Measurements from ENCODE around the gene CDK14.

CDK14 gene

DNA sequence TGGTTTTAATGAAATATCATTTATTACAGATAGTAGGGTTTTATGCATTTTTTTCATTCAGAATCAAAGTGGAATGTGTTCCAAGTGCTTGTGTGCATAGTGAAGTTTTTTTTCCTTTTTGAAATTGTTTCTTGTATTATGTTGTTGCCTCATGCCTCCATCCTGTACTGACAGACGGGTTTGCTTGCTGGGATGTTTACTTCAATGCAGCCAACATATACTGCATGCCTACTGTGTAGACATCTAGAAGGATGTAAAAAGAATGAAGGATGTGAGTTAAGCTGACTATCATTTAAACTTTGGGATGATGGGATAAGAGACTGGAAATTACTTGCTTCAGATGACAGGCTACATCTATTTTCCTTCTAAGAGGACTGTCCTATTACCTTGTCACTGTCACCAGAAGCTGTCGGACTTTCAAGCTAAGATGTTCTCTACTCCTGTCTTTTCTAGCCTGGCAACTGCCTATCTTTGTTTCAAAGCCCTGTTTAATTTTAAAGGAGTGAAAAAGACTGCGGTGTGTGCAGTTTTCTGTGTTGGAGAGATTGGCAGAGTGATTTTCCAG lies 243.7 kb downstream of the CDK14 start:
- no peaks in the 10 kb centered on the region for H3K36me3 ChIP-seq
- H3K27me3 ChIP-seq: no peaks in the 10 kb centered on the region
- no peaks in the 10 kb centered on the region for H3K9me3 ChIP-seq
- TF ChIP-seq, protein P1, sequence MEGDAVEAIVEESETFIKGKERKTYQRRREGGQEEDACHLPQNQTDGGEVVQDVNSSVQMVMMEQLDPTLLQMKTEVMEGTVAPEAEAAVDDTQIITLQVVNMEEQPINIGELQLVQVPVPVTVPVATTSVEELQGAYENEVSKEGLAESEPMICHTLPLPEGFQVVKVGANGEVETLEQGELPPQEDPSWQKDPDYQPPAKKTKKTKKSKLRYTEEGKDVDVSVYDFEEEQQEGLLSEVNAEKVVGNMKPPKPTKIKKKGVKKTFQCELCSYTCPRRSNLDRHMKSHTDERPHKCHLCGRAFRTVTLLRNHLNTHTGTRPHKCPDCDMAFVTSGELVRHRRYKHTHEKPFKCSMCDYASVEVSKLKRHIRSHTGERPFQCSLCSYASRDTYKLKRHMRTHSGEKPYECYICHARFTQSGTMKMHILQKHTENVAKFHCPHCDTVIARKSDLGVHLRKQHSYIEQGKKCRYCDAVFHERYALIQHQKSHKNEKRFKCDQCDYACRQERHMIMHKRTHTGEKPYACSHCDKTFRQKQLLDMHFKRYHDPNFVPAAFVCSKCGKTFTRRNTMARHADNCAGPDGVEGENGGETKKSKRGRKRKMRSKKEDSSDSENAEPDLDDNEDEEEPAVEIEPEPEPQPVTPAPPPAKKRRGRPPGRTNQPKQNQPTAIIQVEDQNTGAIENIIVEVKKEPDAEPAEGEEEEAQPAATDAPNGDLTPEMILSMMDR (IDR thresholded peaks at IDR 0.05): no peak
- H3K4me3 ChIP-seq (ENCODE audit: low read depth in 1 of 2, low read length in 1 of 2): no peak overlapping the region
- H3K27ac ChIP-seq: no peak overlapping the region
- H3K4me1 ChIP-seq (ENCODE audit: control insufficient read depth in 1 of 2, insufficient read depth in 1 of 2, low read depth in 1 of 2, low read length in 1 of 2): no peaks in the 10 kb centered on the region

DNA sequence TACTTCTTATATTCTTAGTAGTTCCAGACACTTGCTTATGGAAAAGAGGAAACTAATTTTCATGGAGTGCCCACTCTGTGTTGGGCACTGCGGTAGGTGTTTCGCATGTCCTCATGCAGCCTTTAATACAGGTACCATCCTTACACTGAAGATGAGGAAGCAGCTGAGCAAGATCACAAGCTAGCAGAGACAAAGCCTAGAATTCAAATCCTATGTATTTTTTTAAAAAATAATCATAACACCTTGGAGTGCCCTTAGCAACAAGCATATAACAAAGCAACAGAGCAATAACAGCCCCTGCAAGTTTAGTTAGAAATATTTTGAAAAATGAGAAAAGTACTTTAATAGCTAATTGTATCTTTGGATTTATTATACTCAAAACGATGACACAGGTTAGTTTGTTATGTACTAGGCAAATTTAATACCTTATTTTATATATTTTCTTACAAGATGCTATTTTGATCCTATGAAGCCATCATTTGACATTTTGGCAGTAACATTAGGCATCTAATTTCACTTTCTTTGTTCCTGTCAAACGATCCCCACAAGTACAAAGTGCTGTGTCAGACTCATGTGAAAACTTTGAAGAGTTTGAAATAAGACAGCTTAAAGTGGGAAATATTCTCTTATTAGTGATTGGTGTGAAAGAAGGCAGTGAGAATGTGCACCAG lies 245.8 kb downstream of the CDK14 start:
- Histone ChIP-seq H3K36me3 (no peaks in the 10 kb centered on the region), H3K9me3 (no peaks in the 10 kb centered on the region), H3K27me3 (no peaks in the 10 kb centered on the region), H3K4me1 (ENCODE audit: control insufficient read depth in 1 of 2, insufficient read depth in 1 of 2, low read depth in 1 of 2, low read length in 1 of 2) (no peaks in the 10 kb centered on the region), H3K4me3 (ENCODE audit: low read depth in 1 of 2, low read length in 1 of 2) (no peak overlapping the region), H3K27ac (no peak overlapping the region)
- TF ChIP-seq, protein P1 (IDR thresholded peaks at IDR 0.05): no peak

DNA sequence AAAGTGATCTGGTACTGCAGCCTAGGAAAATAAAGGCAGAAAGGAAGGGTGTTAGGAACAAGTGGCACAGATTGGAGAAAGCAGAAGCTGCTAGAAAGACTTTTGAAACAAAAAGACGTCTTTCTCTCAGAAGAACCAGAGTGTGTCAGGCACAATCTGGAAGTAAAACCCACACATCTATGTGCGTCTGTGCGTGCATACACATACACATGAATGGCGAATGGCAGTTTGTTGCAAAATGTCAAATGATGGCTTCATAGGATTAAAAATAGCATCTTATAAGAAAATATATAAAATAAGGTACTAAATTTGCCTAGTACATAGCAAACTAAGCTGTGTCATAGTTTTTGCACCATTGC lies 246.3 kb downstream of the CDK14 start:
- no peak overlapping the region for H3K27ac ChIP-seq
- no peak overlapping the region for H3K4me3 ChIP-seq (ENCODE audit: low read depth in 1 of 2, low read length in 1 of 2)
- no peaks in the 10 kb centered on the region for H3K36me3 ChIP-seq
- no peaks in the 10 kb centered on the region for H3K27me3 ChIP-seq
- H3K9me3 ChIP-seq: no peaks in the 10 kb centered on the region
- no peaks in the 10 kb centered on the region for H3K4me1 ChIP-seq (ENCODE audit: control insufficient read depth in 1 of 2, insufficient read depth in 1 of 2, low read depth in 1 of 2, low read length in 1 of 2)
- TF ChIP-seq, protein P1 (IDR thresholded peaks at IDR 0.05): no peak

DNA sequence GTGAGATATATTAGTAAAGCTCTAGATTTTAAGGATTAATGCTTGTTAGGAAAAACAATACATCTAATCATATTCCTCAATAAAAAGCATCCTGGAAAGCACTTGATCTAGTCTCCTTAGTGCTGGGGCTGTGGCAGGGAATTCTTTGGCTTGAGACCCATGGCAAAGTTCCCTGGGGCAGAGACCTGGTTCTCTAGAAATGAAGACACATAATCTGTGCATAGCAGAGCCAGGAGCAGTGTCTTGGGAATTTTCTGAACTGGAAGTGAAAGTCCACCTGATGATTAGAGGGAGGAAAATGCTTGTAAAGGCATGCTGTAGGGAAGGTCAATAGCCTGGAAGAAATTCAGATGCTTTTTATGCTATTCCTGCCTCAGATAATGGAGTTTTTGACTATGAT lies 247.4 kb downstream of the CDK14 start:
- TF ChIP-seq, protein P1 (IDR thresholded peaks at IDR 0.05): no peak
- Histone ChIP-seq H3K9me3 (no peaks in the 10 kb centered on the region), H3K4me3 (ENCODE audit: low read depth in 1 of 2, low read length in 1 of 2) (no peak overlapping the region), H3K36me3 (no peaks in the 10 kb centered on the region), H3K27me3 (no peaks in the 10 kb centered on the region), H3K4me1 (ENCODE audit: control insufficient read depth in 1 of 2, insufficient read depth in 1 of 2, low read depth in 1 of 2, low read length in 1 of 2) (no peaks in the 10 kb centered on the region), H3K27ac (no peak overlapping the region)

DNA sequence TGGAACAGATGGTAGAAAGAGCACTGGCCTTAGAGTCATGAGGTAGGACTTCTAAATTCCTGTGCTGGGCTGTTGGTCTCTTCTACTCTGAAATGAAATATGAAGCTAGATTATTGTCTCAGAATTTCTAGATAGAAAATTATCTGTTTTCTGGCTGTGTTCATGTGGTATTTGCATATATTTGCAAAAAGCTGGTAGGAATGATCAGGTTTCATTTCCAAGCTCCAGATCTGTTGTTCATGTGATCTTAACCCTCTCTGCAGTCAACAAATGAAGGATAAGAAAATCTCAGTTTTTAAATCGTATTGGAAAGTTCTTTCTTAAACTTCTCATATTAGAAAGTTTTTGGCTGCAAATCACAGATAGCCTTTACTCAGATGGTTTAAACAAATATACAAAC lies 248.3 kb downstream of the CDK14 start:
- Histone ChIP-seq H3K27ac (no peak overlapping the region), H3K27me3 (no peaks in the 10 kb centered on the region), H3K4me3 (ENCODE audit: low read depth in 1 of 2, low read length in 1 of 2) (no peak overlapping the region), H3K36me3 (no peaks in the 10 kb centered on the region), H3K9me3 (no peaks in the 10 kb centered on the region), H3K4me1 (ENCODE audit: control insufficient read depth in 1 of 2, insufficient read depth in 1 of 2, low read depth in 1 of 2, low read length in 1 of 2) (no peaks in the 10 kb centered on the region)
- TF ChIP-seq, protein P1 (IDR thresholded peaks at IDR 0.05): no peak

Data from neutrophil (primary cell).